Measurements from ENCODE around the gene MYO1E.
"Not testable (repeated sequence)": the region's sequence is repeated elsewhere in the genome, so short reads cannot be mapped to it uniquely, and the experiment has no call there.

MYO1E gene

DNA sequence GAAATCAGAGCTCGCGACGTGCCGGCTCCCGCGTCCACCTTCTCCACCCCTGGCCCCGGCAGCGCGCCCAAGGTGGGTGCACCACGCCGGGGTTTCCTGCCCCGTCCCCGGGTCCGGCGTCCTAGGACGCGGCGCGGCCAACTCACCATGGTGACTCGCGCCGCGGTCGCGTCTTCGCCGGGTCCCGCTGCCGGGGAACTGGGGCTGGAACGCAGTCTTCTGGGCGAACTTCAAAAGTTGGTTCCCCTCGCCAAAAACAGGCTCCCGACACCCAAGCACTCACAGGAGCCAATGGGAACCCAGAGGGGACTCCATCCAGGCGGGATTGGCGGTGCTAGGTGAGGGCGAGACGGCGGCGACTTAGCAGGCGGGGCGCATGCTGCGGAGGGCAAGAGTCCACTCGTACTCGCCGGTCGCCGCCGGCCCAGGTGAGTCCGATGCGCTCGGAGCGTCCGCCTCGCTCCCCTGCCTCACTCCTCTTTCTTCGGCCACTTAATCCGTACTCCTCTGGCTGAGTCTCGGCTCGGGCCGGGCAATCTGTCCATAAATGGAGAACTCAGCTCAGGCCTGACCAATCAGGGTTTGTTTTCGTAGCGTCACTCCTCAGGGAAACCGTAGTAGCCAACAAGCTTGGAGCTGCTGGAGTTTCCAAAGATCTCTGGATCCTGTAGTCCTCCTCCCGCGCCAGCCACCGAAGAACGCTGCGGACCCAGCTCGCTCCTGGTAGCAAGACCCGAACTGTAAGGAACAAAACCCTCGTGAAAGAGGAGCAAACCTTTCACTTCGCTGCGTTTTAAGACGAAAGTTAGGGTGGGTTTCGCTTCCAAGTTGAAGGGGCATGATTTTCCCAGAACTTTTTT is at the start of gene MYO1E:
Gene MYO1E (minus strand): TSS at position 520 of the 860 bp plus-strand sequence. CDS start 371 bp downstream, at position 149.
- no peak for TF ChIP-seq ZNF274 (IDR thresholded peaks at IDR 0.05; ENCODE audit: low read depth, low read length)
- peak within 1 kb of the TSS; percentile 80 for H3K4me3 ChIP-seq (ENCODE audit: low read length)

DNA sequence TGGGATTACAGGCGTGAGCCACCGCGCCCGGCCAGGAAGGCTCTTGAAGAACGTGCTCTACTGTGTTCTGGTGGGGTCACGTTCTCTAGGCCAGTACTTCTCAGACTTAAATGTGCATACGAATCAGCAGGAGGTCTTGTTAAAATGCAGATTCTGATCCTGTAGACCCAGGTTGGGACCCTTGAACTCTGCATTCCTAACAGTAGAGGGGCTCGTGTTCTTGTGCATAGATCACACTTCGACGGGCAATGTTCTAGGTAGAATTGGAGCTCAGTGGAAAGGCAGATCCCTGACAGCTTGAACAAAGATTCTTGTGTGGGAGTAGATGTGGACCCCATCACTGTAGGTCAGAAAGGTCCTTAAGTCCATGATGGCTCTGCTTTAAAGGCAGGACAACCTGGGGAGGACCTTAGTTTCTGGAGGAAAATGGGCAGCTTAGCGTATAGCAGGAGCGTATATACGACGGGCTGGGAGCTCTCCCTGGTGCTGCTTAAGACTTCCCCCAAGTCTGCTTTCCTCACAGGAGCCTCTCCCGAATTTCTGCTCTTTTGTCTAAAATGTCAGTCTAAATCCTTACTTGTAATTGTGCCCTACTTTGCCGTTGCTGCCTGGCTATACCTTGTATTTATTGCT is 48.4 kb upstream of the MYO1E start:
- H3K4me3 ChIP-seq (ENCODE audit: low read length), result no peak overlapping the region
- no peak for TF ChIP-seq ZNF274 (IDR thresholded peaks at IDR 0.05; ENCODE audit: low read depth, low read length)

DNA sequence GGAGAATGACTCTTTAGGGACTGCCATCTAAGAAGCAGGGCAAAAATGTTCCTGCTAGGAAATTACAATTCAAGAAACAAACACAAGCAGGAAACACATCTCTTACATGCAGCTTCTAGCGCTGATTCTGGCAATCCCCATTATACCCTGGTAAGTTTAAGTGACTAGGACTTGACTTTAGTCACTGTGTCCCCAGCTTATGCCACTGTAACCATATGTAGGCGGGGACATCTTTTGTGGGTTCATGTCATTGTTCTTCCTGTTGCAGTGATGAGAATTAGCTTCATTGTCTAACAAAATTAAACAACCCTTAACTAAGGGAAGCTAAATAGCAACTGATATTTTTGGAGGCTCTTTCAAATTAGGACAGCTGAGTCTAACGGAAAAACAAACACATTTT is 47.4 kb upstream of the MYO1E start:
- H3K4me3 ChIP-seq (ENCODE audit: low read length), result no peak overlapping the region
- no peak for TF ChIP-seq ZNF274 (IDR thresholded peaks at IDR 0.05; ENCODE audit: low read depth, low read length)

DNA sequence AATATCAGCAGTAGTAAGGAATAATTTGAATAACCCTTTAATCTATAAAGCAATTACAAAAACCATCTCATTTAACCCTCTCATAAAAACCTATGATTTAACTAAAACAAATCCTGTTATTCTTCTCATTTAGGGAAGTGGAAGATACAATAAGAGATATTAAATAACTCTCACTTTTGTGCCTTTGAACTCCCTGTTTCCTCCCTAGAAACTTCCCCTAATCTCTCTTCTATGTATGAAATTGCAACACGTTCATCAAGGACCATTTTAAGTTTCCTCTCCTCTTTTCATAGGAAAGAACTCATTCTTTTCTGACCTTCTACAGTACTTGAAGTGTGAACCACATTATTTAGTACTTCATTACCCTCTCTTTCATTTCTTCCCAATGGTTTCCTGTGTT is 46.5 kb upstream of the MYO1E start:
- no peak for TF ChIP-seq ZNF274 (IDR thresholded peaks at IDR 0.05; ENCODE audit: low read depth, low read length)
- H3K4me3 ChIP-seq (ENCODE audit: low read length), result no peak overlapping the region

DNA sequence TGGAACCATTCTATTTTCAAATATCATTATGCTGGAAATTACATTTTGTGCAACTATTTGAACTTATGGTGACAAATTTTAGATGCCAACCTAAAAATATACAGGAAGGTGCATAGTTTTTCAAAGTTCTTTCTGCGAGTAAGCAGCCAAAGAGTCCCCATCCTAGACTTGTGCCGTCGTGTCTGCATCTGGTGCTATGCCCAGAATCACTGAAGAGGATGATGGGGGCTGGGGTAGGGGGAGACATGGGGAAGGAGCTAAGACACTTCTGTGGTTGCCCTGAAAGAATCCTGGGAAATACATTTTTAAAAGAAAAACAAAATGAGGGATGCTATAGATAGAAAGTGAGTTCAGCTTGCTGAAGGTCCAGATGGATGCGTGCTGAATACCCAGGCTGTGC is 44.1 kb upstream of the MYO1E start:
- H3K4me3 ChIP-seq (ENCODE audit: low read length), result no peak overlapping the region
- no peak for TF ChIP-seq ZNF274 (IDR thresholded peaks at IDR 0.05; ENCODE audit: low read depth, low read length)

DNA sequence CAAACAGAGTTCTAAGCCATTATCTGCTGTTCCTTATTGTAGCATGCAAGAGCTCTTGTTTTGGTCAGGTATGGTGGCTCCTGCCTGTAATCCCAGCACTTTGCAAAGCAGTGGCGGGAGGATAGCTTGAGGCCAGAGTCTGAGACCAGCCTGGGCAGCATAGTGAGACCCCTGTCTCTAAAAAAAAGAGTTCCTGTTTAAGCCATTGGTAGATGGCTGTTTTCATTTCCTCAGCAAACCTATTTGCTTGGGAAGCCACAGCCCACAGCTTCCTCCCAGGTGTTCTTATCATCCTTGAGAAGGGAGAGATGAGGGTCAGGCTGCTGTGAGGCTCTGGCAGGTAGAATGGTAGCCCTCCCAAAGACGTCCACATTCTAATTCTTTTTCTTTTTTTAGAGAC is 40.9 kb upstream of the MYO1E start:
- TF ChIP-seq ZNF274 (IDR thresholded peaks at IDR 0.05; ENCODE audit: low read depth, low read length), result no peak
- no peak overlapping the region for H3K4me3 ChIP-seq (ENCODE audit: low read length)

DNA sequence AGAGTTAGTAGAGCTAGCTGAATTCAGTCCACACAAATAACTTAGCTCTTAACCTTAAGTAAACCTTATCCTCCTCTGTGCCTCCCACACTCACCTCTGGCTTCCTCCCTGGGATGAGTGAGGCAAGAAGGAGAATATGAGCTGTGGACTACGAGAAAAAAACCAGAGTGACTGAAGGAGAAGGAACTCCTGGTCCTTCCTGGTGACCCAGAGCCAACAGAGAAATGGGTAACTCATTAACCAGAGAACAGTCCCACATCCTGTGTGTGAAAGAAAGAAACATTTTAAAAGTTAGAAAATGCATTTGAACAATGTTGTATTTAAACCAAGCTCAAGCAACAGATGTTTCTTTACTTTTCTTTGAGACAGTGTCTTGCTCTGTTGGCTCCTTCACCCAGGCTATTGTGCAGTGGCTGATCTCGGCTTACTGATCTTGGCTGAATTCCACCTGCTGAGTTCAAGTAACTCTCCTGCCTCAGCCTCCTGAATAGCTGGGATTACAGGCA is 37.8 kb upstream of the MYO1E start:
- peak overlapping the region; percentile 70; the same call in 1 of the 2 replicates for H3K4me3 ChIP-seq (ENCODE audit: low read length)
- no peak for TF ChIP-seq ZNF274 (IDR thresholded peaks at IDR 0.05; ENCODE audit: low read depth, low read length)

DNA sequence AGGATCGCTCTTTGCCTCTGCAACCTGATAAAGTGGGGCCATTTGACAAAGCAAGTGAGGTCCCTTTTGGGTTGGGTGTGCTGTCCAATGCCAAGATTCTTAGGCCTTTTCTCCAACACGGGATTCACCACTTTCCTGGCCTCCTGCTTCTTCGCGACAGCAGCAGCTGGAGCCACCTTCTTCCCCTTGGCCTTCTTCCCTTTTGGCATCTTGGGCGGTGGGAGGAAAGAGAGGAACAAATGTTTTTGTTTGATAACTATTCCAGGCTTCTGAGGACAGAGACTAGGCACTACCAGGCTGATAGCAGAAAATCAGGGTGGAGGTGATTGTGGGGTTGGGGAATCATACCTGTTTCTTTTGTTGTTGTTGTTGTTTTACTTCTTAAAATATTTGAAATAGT is 35.3 kb upstream of the MYO1E start:
- no peak for TF ChIP-seq ZNF274 (IDR thresholded peaks at IDR 0.05; ENCODE audit: low read depth, low read length)
- no peak overlapping the region; the same call in 1 of the 2 replicates for H3K4me3 ChIP-seq (ENCODE audit: low read length)

DNA sequence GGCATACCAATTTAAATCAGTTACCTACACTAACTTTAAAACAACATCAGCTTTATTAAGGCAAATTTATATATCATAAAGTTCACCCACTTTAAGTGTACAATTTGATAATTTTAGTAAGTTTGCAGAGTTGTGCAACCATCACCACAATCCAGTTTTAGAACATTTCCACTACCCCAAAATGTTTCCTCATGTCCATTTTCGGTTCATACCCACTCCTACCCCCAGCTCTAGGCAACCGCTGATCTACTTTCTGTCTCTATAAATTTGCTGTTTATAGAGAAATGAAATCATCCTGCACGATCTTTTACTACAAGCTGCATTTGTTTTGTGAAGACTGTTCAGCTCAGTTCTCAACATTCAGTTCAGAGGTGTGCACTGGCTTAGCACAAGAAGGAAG is 33.8 kb upstream of the MYO1E start:
- H3K4me3 ChIP-seq (ENCODE audit: low read length), result no peak overlapping the region; the same call in 1 of the 2 replicates
- TF ChIP-seq ZNF274 (IDR thresholded peaks at IDR 0.05; ENCODE audit: low read depth, low read length), result no peak

DNA sequence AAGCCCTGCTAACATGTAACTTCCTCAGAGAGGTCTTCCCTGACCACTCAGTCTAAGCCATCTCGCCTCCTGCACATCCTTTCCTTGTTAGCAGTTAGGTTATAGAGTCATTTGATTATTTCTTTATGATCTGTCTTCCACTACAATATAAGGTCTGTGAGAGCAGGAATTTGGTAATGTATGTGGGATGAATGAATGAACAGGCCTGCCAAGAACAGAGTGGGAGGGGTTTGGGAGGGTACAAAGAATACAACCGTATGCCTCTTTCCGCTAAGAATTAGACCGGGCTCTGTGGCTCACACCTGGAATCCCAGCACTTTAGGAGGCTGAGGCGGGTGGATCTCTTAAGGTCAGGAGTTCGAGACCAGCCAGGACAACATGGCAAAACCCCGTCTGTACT is 32.4 kb upstream of the MYO1E start:
- TF ChIP-seq ZNF274 (IDR thresholded peaks at IDR 0.05; ENCODE audit: low read depth, low read length), result no peak
- H3K4me3 ChIP-seq (ENCODE audit: low read length), result no peak overlapping the region

DNA sequence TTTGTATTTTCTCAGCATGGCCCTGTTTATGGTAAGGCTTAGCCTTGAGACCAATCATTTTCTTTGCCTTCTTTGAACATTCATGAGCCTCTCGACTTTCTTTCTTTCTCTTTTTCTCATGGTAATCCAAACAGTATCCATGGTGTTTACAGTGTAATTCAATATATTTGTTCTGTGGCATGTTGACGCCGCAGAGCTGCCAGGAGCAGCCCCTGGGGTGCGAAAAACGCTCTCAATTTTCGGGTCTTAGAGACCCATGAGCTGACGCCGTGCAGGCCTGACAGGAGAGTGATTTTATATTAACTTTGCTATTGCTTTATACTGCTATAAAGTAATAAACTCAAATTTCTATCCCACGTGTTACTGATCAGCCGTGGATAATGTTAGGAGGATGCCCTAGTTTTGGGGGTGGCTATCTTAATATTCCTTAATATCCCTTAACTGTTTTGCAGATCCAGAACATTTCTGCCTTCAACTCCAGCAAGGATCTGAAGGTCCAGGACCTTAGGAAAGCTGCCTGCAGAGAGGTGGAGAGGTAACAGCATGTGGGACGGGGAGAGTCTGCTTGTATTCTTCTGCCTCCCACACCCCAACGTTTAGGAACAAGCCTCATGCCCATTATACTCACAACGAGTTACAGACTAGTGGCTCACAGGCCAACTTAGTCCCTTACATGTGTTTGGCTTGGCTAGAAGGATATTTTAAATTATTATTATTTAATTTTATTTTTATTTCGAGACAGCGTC is 29.3 kb upstream of the MYO1E start:
- H3K4me3 ChIP-seq (ENCODE audit: low read length), result no peak overlapping the region
- TF ChIP-seq ZNF274 (IDR thresholded peaks at IDR 0.05; ENCODE audit: low read depth, low read length), result no peak

DNA sequence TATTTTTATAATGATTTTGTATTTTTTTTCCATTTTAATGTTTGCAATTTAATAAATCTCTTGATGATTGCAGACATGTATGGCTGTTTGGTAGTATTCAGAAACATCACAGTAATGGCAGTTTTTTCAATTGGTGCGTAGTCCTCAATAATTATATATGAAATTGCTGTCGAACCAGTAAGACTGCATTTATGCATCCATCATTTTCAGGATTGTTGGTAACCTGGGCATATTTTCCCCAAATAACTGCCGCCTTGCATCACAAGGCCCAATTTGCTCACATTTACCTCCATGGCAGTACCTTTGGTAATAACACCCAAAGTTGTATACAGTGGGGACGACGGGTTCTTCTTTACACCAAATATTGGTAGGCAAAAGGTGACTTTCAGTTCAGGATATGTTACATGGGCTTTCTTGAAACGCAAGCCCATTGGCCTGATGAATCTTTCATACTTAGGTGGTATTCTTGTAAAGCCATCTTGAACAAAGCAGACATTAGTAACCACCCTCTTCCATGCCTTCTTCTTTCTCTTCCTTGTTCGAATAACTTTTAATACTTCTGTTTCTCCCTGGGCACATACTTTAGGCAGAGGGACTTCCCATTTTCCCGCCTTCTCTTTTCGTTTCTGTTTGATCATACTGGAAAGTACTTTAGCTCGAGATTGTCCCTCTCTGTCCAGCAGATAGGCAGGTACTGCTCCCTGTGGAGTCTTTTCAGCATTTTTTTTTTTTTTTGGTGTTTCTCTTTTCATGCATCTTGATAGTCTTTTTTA is 28.6 kb upstream of the MYO1E start:
- H3K4me3 ChIP-seq (ENCODE audit: low read length), result not testable (repeated sequence)

DNA sequence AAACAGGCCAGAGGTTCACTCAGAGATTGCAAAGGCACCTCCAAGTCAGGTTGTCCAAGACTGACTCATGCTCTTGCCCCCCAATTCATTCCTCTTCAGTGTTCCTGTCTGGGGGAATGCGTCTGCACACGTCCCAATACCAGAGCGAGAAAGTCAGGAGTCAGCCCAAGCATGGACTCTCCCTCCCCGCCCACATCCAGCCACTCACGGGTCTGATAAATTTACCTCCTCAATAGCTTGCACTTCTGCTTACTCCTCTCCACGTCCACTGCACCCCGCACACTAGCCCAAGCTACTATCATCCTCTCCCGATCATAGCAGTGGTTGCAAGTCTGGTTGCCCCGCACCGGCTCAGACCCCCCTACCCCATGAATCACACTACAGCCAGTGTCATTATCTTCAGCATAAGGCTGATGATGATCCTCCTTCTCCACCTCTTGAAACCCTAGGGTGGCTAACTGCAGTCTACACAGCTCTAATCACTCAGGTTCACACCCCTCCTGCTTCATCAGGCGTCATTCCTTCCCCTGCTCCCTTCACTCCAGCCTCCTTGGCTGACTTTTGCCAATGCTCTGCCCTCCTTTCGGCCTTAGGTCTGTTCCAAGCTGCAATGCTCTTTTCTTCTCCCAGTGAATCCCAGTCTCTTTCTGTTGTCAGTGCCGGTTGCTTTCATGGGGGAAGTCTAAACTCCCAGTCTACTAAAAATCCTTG is 27.6 kb upstream of the MYO1E start:
- H3K4me3 ChIP-seq (ENCODE audit: low read length), result peak overlapping the region; percentile 5; the same call in 1 of the 2 replicates
- TF ChIP-seq ZNF274 (IDR thresholded peaks at IDR 0.05; ENCODE audit: low read depth, low read length), result no peak

Data from GM08714 (cell line).